Measurements from ENCODE around the gene OR2T34. TPM values are rescaled to one million over a fixed set of nuclear protein-coding genes. Genes with fewer than 3 reads are reported as not detected.
"Not testable (repeated sequence)": the region's sequence is repeated elsewhere in the genome, so short reads cannot be mapped to it uniquely, and the experiment has no call there.

Gene OR2T34
- total and polyA plus RNA-seq, 10 donors = 0.37 to 2.7 (median 0.81) TPM; not detected in 6

DNA sequence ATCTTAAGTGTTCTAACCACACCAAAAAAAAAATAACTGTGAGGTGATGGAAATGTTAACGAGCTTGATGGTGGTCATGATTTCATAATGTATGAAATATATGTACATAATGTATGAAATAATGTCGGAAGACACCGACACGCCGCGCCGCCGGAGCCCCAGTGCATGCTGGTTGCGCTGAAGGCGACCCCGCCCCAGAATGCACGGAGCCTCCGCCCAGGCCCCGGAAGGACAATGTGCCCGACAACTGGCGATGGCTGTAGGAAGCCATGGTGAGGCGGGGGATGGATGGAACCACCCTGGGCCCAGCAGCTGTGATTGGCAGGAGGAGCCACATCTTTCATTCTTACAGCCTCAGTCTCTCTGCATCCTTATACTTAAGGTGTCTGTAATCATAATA is 15.5 kb upstream of the OR2T34 start:
- DNase-seq = no peak
- 90 to 95% (median 91%) methylated on average over 17 of the region's 17 CpGs for WGBS, 5 donors
- Histone ChIP-seq H3K27ac (no peak overlapping the region), H3K9me3 (no peaks in the 10 kb centered on the region), H3K27me3 (replicated peaks in 1 of 7) (no peaks in the 10 kb centered on the region), H3K4me3 (no peak overlapping the region), H3K36me3 (no peaks in the 10 kb centered on the region), H3K4me1 (no peaks in the 10 kb centered on the region)
- intact Hi-C loops (cut with DNase I; ENCODE audit: low total_unique reads) = no loop called here
- TF ChIP-seq CTCF (IDR thresholded peaks at IDR 0.05 in 8 of 11, conservative IDR thresholded peaks at IDR 0.05 in 3 of 11) (no peak), POLR2AphosphoS5 (IDR thresholded peaks at IDR 0.05) (no peak), POLR2A (IDR thresholded peaks at IDR 0.05) (no peak)

- Histone ChIP-seq H3K4me1 (no peaks in the 10 kb centered on the region), H3K9me3 (no peaks in the 10 kb centered on the region), H3K36me3 (no peaks in the 10 kb centered on the region), H3K4me3 (no peak overlapping the region), H3K27me3 (replicated peaks in 1 of 7) (no peaks in the 10 kb centered on the region), H3K27ac (no peak overlapping the region)
- DNase-seq = no peak
- TF ChIP-seq CTCF (IDR thresholded peaks at IDR 0.05 in 8 of 11, conservative IDR thresholded peaks at IDR 0.05 in 3 of 11) = no peak
- TF ChIP-seq POLR2AphosphoS5 (IDR thresholded peaks at IDR 0.05) = no peak
- no peak for TF ChIP-seq POLR2A (IDR thresholded peaks at IDR 0.05)
- intact Hi-C loops (cut with DNase I; ENCODE audit: low total_unique reads) = no loop called here
- WGBS, 5 donors = 78 to 94% (median 85%) methylated on average over 3 of the region's 3 CpGs
Measured at GRCh38 chr1:248589334-248589733, 14.8 kb upstream of the OR2T34 start.

DNA sequence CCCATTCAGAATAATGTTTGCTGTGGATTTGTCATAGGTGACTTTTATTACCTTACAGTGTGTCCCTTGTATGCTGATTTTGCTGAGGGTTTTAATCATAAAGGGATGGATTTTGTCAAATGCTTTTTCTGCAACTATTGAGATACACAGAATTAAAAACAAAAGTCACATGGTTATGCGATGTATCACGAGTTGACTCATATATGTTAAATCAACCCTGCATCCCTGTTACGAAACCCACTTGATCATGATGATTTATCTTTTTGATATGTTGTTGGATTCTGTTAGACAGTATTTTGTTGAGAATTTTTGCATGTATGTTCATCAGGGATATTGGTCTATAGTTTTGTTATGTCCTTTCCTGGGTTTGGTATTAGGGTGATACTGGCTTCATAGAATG is 10.7 kb upstream of the OR2T34 start:
- no peak overlapping the region for H3K27ac ChIP-seq
- TF ChIP-seq CTCF (IDR thresholded peaks at IDR 0.05 in 8 of 11, conservative IDR thresholded peaks at IDR 0.05 in 3 of 11) (no peak), POLR2AphosphoS5 (IDR thresholded peaks at IDR 0.05) (no peak), POLR2A (IDR thresholded peaks at IDR 0.05) (no peak)
- H3K36me3 ChIP-seq = no peaks in the 10 kb centered on the region
- WGBS, 5 donors = 82 to 90% (median 86%) methylated on average over 3 of the region's 3 CpGs
- no peaks in the 10 kb centered on the region for H3K4me1 ChIP-seq
- DNase-seq = no peak
- intact Hi-C loops (cut with DNase I; ENCODE audit: low total_unique reads) = no loop called here
- H3K9me3 ChIP-seq = no peaks in the 10 kb centered on the region
- no peak overlapping the region for H3K4me3 ChIP-seq
- no peaks in the 10 kb centered on the region for H3K27me3 ChIP-seq (replicated peaks in 1 of 7)

DNA sequence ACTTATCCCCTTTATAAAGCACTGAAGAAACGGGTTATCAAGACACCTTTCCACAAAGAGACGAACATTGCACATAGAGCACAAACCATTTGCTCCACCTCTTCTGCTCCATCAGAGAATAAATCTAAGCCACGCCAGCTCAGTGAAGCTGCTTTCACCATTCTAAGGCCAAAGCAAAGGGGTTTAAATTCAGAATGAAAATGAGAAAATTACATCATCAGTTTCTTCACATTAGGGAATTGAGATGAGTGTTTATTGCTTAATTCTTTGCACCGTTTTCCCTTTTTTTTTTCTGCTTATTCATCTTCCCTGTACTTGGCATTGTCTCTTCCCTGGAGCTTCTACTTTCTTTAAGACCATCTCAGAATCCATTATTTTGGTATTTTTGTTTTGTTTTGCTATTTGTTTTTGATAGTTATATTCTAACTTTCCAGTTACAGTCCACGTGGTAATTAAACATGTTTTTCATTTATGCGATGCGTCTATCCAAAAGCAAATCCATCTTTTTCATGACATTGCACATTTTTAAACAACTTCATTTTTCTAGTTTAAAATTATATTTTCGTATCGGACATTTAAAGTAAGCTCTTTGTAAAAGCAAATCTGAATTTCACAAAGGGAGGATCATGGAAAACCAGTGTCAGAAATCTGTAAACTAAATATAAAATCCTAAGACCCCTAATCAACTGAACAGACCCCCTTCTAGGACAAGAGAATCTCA is 1.9 kb upstream of the OR2T34 start:
- Histone ChIP-seq H3K36me3 (no peaks in the 10 kb centered on the region), H3K4me3 (no peak overlapping the region), H3K27ac (no peak overlapping the region), H3K27me3 (replicated peaks in 1 of 7) (no peaks in the 10 kb centered on the region), H3K9me3 (peaks cover 0 to 7% (median 0%) of the 10 kb centered on the region in 8 donors), H3K4me1 (no peaks in the 10 kb centered on the region)
- no peak for DNase-seq
- WGBS, 5 donors = 69 to 87% (median 73%) methylated on average over 9 of the region's 9 CpGs
- TF ChIP-seq POLR2AphosphoS5 (IDR thresholded peaks at IDR 0.05) (no peak), POLR2A (IDR thresholded peaks at IDR 0.05) (no peak)
- intact Hi-C loops (cut with DNase I; ENCODE audit: low total_unique reads) = no loop called here

DNA sequence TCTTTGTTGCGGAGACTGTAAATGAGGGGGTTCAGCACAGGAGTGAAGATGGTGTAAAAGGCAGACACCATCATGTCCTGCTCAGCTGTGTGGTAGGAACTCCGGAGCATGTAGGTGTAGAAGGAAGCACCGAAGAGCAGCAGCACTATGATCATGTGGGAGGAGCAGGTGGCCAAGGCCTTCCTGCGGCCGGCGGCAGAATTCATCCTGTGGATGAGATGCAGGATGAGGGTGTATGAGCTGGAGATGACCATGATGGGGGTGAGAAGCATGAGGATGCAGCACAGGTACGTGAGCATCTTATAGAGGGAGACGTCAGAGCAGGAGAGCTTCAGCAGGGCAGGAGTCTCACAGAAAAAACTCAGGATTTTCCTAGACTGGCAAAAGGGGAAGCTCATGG is 701 bp downstream of the OR2T34 start:
- H3K4me1 ChIP-seq; H3K36me3 ChIP-seq; H3K27me3 ChIP-seq (replicated peaks in 1 of 7); intact Hi-C loops (cut with DNase I; ENCODE audit: low total_unique reads); H3K9me3 ChIP-seq; H3K27ac ChIP-seq; DNase-seq; H3K4me3 ChIP-seq: not testable (repeated sequence)
- 86 to 100% (median 88%) methylated on average over 2 to 6 of the region's 8 CpGs for WGBS, 5 donors

DNA sequence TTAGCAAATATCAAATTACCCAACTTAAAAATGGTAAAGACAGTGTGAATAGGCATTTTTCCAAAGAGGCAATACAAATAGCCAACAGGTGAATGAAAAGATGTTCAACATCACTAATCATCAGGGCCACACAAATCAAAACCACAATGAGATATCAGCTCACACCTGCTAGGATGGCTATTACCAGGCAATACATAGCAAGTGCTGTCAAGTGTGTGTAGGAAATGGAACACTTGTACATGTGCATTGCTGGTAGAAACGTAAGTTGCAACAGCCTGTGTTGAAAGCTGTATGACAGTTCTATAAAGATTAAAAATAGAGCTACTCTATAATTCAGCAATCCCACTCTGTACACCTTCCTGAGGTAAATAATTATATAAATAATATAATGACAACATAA is 2.5 kb downstream of the OR2T34 start:
- H3K4me1 ChIP-seq; H3K4me3 ChIP-seq; H3K9me3 ChIP-seq; intact Hi-C loops (cut with DNase I; ENCODE audit: low total_unique reads); DNase-seq; H3K27ac ChIP-seq; H3K36me3 ChIP-seq; H3K27me3 ChIP-seq (replicated peaks in 1 of 7): not testable (repeated sequence)
- no CpG with 5 or more reads among the region's 1 CpG for WGBS, 5 donors

DNA sequence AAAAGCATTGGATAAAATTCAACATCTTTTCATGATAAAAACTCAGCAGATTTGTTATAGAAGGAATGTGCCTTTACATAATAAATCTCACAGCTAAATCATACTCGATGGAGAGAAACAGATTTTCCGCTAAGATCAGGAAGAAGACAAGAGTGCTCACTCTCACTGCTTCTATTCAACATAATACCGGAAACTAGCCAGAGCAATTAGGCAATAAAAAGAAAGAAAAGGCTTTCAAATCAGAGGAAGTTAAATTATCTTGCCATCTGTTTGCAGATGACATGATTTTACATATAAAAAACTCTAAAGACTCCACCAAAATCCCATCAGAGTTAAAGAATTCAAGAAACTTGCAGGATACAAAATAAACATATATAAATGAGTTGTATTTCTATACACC is 3.7 kb downstream of the OR2T34 start:
- H3K36me3 ChIP-seq; H3K4me1 ChIP-seq; H3K4me3 ChIP-seq; H3K27me3 ChIP-seq (replicated peaks in 1 of 7); H3K9me3 ChIP-seq; intact Hi-C loops (cut with DNase I; ENCODE audit: low total_unique reads); H3K27ac ChIP-seq; DNase-seq: not testable (repeated sequence)
- WGBS, 5 donors = 39 to 61% (median 54%) methylated on average over 3 of the region's 3 CpGs

DNA sequence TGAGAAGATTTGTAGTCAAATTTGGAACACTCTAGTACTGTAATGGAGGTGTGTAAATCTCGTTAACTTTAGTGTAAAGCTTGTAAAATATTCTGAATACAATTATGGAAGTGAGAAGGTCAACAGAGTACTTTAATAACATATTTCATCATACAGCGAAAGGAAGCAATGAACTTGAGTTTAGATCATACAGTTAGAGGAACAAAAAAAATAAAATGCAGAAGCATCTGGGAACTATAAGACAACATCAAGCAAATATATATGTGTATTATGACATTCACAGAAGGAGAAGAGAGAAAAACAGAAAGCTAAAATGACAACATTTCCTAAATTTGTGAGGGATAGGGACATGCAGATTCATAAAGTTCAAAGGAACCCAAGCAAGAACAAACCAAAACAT is 5.5 kb downstream of the OR2T34 start:
- 22 to 58% (median 31%) methylated on average over 2 of the region's 2 CpGs for WGBS, 5 donors
- intact Hi-C loops (cut with DNase I; ENCODE audit: low total_unique reads); H3K36me3 ChIP-seq; H3K4me3 ChIP-seq; H3K4me1 ChIP-seq; H3K27ac ChIP-seq; H3K9me3 ChIP-seq; DNase-seq; H3K27me3 ChIP-seq (replicated peaks in 1 of 7): not testable (repeated sequence)
